NCI-H2107 treated with DMSO at 0.1 percent for 48 hours (cell line): ENCODE measurements around the gene SFT2D2.
"Not testable (repeated sequence)": the region's sequence is repeated elsewhere in the genome, so short reads cannot be mapped to it uniquely, and the experiment has no call there.

Experiments used
- DNase-seq: peaks from one replicate; lab custom pipeline; 2025; ENCODE audit not compliant: unreplicated experiment; lab: John Stamatoyannopoulos, UW

The SFT2D2 gene

DNA sequence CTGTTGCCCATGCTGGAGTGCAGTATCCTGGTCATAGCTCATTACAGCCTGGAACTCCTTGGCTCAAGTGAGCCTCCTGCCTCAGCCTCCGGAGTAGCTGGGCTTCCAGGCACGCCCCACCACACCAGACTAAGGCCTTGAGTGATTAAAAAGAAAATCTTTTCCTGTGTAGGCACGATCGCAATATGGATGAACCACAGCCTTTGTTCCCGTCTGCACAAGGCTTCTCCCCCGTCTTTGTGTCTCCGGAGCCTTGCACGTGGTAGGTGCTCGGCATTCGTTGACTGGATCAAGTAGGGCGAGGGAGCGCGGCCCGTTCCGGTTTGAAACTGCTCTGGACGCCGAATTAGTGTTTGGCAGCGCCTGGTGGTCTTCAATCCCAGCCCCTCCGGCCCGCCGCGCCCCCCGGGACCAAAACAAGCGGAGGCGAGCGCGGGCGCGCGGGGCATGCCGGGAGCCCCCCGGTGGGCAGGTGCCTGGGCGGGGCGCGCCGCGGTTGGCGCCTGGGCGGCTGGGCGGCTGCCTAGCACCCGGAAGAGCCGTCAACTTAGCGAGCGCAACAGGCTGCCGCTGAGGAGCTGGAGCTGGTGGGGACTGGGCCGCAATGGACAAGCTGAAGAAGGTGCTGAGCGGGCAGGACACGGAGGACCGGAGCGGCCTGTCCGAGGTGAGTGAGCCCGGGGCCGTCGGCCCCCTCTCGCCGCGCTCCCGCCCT, at the start of gene SFT2D2:
Gene SFT2D2 (plus strand): TSS at position 529 of the 715 bp plus-strand sequence. CDS start 76 bp downstream, at position 605.
- peak; percentile 77 for DNase-seq

DNA sequence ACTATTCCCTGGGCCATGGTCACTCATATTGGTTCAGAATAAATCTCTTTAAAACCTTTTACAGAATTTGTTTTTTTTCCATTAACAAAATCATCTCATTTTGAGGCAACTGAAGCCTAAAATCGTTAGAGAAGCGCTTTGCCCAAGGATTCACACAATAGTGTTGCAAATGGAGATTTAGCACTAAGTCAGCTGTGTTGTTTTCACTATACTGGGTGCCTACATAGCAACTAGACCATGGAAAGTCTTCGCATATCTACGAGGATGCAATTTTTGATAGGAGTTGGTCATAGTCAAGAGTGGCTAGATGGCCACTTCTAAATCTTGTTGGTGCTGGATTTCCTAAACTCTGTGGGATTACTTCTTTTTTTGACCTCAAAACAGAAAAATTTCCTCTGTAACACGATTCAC, 47.6 kb upstream of the SFT2D2 start:
- no peak for DNase-seq

DNA sequence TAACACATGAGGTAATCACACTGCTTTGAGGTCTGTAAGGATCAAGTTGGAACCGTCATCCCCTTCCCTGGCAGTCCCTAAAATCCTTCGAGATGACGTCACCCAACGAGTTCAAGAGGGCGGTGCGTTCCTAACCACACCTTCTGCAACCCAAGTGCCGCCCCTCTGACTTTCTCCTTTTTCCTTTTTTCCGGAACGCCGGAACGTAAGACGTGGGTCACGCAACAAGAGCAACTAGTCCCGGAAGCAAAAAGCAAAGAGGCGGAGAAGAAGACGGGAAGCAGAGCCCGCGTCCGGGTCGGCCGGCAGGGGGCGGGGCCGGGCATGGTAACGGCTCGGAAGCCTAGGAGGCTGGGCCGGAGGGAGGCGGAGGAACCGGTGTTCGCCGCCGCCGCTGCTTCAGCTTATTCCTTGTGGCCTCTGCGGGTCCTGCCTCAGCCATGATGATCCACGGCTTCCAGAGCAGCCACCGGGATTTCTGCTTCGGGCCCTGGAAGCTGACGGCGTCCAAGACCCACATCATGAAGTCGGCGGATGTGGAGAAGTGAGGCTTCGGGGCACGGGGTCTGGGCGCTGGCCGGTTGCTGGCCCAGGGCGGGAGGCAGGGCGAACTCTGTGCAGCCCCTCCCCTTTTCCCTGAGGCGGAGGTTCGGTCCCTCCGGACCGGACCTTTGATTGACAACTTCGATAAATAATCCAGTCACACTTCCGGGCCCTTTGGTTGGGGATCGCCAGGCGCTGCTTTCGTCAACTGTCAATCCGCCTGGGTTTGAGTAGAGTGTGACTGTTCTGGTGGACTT, 47.0 kb upstream of the SFT2D2 start, which contains the start of gene TIPRL:
Gene TIPRL (plus strand): TSS at position 325 of the 800 bp plus-strand sequence. CDS start 116 bp downstream, at position 441.
- peak; percentile 97 for DNase-seq

DNA sequence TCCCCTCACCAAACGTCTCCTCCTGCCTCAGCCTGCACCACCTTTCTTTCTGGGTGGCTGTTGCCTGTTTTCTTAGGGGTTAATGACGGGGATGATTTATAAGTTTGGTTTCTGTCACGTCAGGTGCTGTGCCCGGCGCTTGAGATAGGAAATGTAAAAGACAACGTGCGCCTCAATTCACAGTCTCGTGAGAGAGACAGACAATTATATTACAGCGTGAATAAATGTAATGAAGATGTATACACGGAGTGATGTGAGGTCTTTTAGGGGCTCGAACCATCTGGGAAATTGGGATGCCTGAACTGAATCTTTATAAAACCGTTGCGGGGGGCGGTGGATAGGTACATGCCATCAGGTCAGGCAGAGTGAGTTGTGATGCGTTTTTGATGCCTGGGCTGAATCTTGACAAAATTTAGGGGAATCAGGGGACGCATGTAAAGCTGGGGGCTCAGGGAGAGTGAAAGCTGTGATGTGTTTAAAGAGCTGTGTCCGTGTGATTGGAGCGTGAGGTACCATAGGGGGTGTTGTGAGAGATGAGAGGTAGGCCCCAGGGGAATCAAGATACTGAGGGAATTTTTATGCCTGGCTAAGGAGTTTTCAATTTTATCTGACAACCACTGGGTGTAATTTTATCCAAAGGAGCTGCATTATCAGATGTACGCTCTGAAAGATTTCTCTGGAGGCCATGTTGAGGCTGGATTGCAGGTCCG, 46.2 kb upstream of the SFT2D2 start:
- DNase-seq, result peak; percentile 51

DNA sequence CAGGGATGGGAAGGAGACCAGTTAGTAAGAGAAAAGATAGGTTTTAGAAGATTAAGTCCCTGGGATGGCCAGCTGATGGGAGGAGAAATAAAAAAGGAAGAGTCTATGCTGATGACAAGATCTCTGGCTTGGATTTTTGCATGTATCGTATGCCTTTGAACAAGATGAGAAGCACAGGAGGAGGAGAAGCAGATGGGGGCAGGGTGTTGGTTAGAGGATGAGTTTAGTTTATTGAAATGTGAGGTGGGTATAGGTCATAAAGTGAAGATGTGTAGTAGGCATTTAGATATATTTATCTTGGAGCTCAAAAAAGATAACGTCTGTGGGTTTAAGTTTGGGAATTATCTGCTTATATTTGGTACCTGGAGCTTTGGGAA, 45.7 kb upstream of the SFT2D2 start:
- DNase-seq, result peak; percentile 51

DNA sequence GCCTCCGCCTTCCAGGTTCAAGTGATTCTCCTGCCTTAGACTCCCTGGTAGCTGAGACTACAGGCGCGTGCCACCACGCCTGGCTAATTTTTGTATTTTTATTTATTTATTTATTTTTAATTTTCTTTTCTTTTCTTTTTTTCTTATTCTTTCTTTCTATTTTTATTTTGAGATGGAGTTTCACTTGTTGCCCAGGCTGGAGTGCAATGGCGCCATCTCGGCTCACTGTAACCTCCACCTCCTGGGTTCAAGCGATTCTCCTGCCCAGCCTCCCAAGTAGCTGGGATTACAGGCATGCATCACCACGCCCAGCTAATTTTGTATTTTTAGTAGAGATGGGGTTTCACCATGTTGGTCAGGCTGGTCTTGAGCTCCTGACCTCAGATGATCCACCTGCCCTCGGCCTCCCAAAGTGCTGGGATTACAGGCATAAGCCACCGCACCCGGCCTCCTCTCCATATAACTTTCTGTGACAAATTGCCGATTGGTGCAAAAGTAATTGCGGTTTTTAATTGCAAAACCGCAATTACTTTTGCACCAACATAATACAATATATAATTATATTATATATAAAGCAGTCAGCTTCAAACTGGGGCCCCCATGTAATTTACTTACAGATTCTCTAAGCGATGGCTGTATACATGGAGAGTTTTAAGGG, 44.6 kb upstream of the SFT2D2 start:
- not testable (repeated sequence) for DNase-seq

DNA sequence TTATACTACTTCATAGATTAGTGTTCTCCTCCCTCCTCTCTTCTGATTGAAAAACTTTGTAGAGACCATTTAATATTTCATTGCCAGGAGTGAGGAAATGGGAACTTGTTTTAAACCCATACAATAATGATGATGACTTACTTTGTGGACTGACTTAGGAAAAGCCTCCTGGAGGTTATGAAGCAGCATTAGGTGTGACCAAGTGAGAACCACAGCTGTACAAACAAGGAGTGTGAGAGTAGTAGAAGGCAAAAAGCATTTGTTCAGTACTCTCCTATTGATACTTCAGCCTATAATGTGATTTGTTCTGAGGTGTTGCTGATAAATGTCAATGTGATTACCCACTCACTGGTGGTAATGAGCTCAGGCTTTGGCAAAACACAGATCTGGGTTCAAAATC, 38.6 kb upstream of the SFT2D2 start:
- DNase-seq, result no peak

DNA sequence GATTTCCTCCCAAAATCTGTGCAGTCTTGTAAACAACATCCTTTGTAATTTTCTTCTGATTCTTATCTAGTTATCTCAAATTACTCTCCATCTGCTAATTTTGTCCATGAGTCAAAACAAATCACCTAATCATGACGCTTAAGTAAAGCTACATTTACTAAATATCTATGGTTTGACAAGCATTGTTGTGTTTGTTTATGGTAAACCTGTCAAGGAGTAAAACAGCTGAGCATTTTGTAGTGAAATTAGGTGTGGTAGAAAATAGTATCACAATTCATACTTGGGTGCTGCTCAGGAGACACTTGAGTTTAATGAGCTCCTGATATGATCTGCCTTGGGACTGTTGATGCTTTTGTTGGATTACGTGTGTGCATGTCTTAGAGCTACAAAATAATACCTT, 35.4 kb upstream of the SFT2D2 start:
- no peak for DNase-seq

DNA sequence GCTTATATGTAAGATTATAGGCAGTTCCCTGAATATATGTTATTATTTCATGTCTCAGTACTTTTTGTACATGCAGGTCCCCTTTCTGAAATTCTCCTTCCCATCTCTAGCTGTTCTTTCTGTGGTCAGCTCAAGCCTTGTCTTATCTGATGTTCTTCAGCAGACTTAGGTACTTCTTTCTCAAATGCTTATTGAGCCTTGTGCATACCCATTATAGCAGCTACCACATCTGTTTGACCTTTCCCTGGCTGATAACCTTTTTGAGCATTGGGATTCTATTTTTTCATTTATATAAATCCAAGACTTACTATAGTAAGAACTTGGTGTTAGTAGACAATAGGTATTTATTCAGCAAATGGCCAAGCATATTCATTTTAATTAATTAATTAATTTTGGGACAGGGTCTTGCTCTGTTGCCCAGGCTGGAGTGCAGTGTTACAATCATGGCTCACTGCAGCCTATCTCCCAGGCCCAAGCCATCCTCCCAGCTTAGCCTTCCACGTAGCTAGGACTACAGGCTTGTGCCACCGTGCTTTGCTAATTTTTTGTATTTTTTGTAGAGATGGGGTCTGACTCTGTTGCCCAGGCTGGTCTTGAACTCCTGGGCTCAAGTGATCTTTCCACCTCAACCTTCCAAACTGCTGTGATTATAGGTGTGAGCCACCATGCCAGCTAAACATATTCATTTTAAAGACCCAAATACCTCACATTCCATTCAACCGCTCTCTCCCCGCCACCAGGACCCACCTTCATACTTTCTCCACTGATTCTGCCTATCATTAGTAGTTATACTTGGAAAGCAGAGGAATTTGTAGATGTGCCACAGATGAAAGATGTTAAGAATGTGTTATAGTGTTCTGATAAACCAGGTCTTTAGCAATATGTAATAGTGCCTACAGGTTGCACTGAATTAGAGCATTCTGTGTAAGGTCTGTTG, 30.3 kb upstream of the SFT2D2 start:
- no peak for DNase-seq

DNA sequence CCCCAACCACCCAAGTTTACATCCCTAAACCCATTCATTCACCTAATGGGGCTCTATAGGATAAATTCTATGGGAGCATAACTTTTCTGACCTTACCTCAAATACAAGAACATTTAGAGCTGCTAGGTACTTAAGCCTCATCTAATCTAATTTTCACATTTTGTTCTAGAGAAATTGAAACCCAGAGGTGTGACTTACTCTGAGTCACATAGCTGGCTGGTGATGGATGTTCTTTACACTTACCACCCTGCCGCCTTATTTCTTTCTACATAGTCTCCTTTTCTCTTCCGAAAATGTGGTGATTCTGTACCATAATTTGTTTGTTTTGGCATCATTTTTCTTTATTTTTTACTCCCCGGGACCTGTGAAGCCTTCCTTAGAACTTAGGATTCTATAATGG, 26.7 kb upstream of the SFT2D2 start:
- no peak for DNase-seq

DNA sequence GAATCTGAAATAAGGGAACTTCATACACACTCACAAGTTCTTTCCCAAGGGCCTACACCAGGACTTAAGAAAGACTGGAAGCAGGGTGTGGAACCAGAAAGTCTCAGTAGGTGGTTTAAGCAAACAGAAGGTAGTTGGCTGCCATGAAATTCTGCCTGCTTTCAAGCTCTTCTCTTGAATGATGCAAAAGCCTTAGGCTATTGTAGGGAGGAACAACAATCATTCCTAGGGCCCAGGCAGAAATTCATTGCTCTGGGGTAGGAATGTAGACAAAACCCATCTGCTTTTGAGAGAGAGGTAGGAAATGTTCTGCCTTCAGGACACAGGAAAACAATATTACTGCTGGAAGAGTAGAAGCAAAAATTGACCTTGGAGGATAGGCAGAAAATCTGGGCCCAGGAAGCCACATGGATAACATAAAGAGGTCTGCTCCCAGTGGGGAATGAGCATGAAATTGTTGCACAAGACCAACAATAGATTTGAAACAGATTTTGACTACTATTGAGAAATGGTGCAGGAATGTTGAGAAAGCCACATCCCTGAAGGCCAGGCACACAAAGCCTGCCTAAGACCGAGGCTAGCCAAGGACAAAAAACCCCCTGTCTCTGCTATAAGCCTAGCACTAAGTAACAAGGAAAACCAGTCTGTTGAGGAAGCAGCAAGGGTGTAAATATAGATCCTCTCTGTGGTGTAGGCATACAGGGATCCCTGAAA, 22.7 kb upstream of the SFT2D2 start:
- no peak for DNase-seq

DNA sequence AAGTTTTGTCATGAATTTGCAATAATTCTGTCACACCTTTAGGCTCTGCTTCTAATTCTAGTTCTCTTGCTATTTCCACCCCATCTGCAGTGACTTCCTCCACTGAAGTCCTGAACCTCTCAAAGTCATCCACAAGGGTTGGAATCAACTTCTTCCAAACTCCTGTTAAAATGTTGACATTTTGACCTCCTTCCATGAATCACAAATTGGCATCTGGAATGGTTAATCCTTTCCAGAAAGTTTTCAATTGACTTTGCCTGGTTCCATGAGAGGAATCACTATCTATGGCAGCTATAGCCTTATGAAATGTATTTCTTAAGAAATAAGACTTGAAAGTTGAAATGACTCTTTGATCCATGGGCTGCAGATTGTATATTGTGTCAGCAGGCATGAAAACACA, 19.7 kb upstream of the SFT2D2 start:
- no peak for DNase-seq

DNA sequence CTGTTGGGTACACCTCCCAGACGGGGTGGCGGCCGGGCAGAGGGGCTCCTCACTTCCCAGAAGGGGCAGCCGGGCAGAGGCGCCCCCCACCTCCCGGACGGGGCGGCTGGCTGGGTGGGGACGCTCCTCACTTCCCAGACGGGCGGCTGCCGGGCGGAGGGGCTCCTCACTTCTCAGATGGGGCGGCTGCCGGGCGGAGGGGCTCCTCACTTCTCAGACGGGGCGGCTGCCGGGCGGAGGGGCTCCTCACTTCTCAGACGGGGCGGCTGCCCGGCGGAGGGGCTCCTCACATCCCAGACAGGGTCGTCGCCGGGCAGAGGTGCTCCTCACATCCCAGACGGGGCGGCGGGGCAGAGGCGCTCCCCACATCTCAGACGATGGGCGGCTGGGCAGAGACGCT, 18.1 kb upstream of the SFT2D2 start:
- DNase-seq, result not testable (repeated sequence)

DNA sequence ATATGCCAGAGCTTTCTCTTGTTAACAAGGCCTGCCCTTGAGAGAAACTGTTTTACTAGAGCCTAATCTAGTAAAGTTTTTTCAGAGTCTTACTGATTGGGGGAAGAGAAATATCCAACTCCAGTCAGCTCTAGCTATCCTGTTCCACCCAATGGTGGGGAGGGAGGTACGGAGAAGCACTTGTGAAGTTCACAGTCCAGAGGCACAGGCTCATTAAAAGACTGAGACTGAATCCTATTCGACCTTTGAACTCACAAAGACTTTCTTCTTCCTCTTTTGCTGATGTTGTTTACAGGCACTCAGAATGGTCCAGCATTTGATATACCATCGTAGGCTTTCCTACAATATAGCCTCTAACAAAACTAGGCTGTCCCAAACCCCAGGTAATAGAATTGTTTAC, 15.5 kb upstream of the SFT2D2 start:
- DNase-seq, result no peak

DNA sequence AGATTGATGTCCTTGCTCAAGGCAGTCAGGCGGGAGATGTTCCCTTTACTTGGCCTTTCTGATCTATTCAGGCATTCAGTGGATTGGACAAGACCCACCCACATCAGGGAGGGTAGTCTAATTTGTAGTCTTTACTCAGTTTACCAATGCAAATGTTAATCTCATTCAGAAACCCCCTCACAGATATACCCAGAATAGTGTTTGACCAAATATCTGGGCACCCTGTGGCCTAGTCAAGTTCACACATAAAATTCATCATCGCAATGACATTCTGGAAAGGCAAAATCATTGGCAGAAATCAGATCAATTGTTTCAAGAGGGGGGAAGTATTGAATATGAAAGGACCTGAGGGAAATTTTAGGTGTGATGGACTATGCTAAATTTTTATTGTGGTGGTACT, 12.5 kb upstream of the SFT2D2 start:
- DNase-seq, result no peak

DNA sequence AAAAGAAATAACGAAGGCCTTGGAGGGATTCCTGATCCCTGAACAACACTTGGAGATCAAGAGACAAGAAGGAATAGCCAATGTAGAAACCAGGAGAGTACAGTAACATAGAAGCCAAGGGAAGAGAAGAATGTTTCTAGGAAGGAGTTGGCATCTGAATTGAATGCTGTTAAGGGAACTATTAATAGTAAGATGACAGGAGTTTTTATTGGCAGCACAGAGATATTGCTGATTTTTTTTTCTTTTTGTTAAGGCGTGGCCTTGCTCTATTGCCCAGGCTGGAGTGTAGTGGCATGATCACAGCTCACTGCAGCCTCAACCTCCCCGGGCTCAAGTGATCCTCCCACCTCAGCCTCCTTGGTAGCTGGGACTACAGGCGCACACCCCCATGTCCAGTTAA, 9.6 kb upstream of the SFT2D2 start:
- no peak for DNase-seq

DNA sequence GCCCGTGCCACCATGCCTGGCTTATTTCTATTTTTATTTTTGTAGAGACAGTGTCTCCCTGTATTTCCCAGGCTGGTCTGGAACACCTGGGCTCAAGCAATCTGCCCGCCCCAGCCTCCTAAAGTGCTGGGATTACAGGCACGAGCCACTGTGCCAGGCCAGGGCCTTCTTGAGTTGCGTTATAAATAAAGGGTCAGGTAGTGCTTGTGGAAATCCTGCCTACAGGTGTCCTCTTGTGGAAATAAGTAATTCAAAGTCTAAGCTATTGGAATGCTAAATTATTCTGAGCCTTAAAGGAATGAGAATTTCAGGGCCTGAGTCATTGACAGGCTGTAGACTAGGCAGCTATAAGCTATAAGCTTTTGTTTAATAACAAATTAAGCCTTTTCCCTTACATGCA, 8.1 kb upstream of the SFT2D2 start:
- no peak for DNase-seq

DNA sequence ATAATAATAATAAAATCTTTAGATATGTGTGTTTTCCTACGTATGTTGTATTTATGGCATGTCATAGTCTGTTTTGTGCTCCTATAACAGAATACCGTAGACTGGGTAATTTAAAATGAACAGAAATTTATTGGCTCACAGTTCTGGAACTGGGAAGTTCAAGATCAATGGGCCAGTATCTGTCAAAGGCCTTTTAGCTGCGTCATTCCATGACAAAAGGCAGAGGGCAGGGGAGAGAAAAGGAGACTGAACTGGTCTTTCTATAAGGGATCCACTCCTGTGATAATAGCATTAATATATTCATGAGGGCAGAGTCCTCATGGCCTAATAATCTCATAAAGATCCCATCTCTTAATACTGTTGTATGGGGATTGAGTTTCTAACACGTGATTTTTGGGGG, 7.1 kb upstream of the SFT2D2 start:
- no peak for DNase-seq

DNA sequence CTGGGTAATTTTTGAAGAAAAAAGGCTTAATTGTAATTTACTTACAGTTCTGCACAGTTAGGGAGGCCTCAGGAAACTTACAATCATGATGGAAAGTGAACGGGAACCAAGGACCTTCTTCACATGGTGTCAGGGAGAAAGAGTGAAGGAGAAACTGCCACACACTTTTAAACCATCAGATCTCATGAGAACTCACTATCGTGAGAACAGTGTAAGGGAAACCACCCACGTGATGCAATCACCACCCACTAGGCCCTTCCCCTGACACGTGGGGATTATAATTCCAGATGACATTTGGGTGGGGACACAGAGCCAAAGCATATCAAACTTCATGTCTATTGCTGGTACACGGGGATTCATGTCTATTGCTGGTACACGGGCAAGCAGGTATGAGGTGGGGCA, 5.3 kb upstream of the SFT2D2 start:
- no peak for DNase-seq

DNA sequence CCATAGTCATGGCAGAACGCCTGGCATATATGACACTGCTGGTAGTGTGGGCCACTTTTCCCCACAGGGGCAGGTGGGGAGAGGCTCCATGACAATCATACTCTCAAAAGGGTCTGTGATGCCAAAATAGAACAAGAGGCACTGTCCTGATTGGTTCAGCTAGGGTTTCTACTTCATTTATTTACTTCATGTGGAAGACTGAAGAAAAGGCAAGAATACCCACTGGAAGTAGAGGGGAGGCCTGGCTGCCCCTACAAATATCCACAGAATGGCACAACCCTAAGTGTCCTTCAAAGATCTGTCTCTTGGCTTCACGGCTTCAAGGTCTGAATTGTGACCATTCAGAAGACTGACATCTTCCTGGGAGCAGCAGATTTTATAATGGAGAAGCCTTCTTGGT, 4.5 kb upstream of the SFT2D2 start:
- no peak for DNase-seq
